A673 (cell line): Measurements from ENCODE around the gene PSMD13. TPM values are rescaled to one million over a fixed set of nuclear protein-coding genes. Genes with fewer than 3 reads are reported as not detected.
"Not testable (repeated sequence)": the region's sequence is repeated elsewhere in the genome, so short reads cannot be mapped to it uniquely, and the experiment has no call there.

Source experiments
- BruUV-seq: library from RNA; stranded (reverse); fragments of 400-500 nt; replicated peaks from 2 replicates; lab custom pipeline; 2021; lab: Mats Ljungman, UMichigan
- CTCF ChIA-PET: fragments of 300-600 bp; sonication (Branson Sonifier 250); formaldehyde crosslinking; loops from one replicate; lab custom pipeline; 2022; ENCODE audit warnings: antibody characterized with exemption; lab: Charles Lee
- POLR2A ChIA-PET: fragments of 300-600 bp; sonication (Branson Sonifier 250); formaldehyde crosslinking; loops from one replicate; lab custom pipeline; 2022; ENCODE audit warnings: antibody characterized with exemption; ENCODE audit not compliant: low non-redundant PET; lab: Charles Lee
- DNase-seq: peaks from one replicate; pipeline ENCODE4 v3.0.0-alpha.2; 2015; ENCODE audit warnings: low spot score
- H3K27ac ChIP-seq: fragments of 200-600 bp; sonication (generic); 2 replicates; pipeline ENCODE4 v1.5.1; 2016; ENCODE audit warnings: mixed run types, low read depth, mild to moderate bottlenecking, mixed read lengths, antibody characterized with exemption, low read length; ENCODE audit not compliant: poor library complexity, severe bottlenecking
- H3K27me3 ChIP-seq: fragments of 200-600 bp; sonication (generic); replicated peaks from 2 replicates; pipeline ENCODE4 v1.6.1; 2017; ENCODE audit warnings: mixed run types, low read depth, mild to moderate bottlenecking, mixed read lengths, antibody characterized with exemption, low read length; ENCODE audit not compliant: insufficient read depth, poor library complexity
- H3K36me3 ChIP-seq: fragments of 200-600 bp; sonication (generic); 2 replicates; pipeline ENCODE4 v1.6.1; 2016; ENCODE audit warnings: mixed run types, mild to moderate bottlenecking, mixed read lengths, antibody characterized with exemption, low read length; ENCODE audit not compliant: insufficient read depth, poor library complexity, severe bottlenecking
- H3K4me1 ChIP-seq: fragments of 200-600 bp; sonication (generic); 2 replicates; pipeline ENCODE4 v1.6.1; 2017; ENCODE audit warnings: mixed run types, mild to moderate bottlenecking, mixed read lengths, antibody characterized with exemption, low read length; ENCODE audit not compliant: insufficient read depth, poor library complexity, severe bottlenecking
- H3K4me3 ChIP-seq: fragments of 200-600 bp; sonication (generic); 2 replicates; pipeline ENCODE4 v1.5.1; 2016; ENCODE audit warnings: low read depth, mixed run types, mild to moderate bottlenecking, mixed read lengths, low read length; ENCODE audit not compliant: poor library complexity, severe bottlenecking
- H3K9me3 ChIP-seq: fragments of 200-600 bp; sonication (generic); 2 replicates; pipeline ENCODE4 v1.6.1; 2016; ENCODE audit warnings: mixed run types, low read depth, mild to moderate bottlenecking, mixed read lengths, antibody characterized with exemption, low read length; ENCODE audit not compliant: poor library complexity, severe bottlenecking
- CTCF ChIP-seq: fragments of 300-800, 200-600 bp; sonication (generic); conservative IDR thresholded peaks from 2 replicates; pipeline ENCODE4 v1.5.1; 2017; ENCODE audit warnings: low read depth, mild to moderate bottlenecking, antibody characterized with exemption, low read length, moderate library complexity, mixed read lengths
- EZH2 ChIP-seq: fragments of 200-600 bp; sonication (generic); IDR thresholded peaks from 2 replicates; pipeline ENCODE4 v1.6.1; 2017; ENCODE audit warnings: borderline replicate concordance, low read depth, mild to moderate bottlenecking, mixed read lengths, antibody characterized with exemption, low read length; ENCODE audit not compliant: poor library complexity, severe bottlenecking
- intact Hi-C: fragments of 100-400 bp; cut with micrococcal nuclease; formaldehyde crosslinking; loops from one replicate; pipeline ENCODE4 v1.10.0; 2022; ENCODE audit not compliant: unreplicated experiment
- total RNA-seq: library from RNA; stranded (reverse); gene quantifications from 2 replicates; pipeline ENCODE4 v1.2.3, GENCODE V29; 2021

The PSMD13 gene
- total RNA-seq, 1 experiment from 2014 or later, result 199 TPM

GRCh38 chr11:235180-235579 lies 1.6 kb upstream of the PSMD13 start:
- peaks cover 12% of the 10 kb centered on the region for H3K4me1 ChIP-seq
- CTCF ChIA-PET, result no interaction called here
- no peaks in the 10 kb centered on the region for H3K27me3 ChIP-seq
- peaks cover 7% of the 10 kb centered on the region for H3K36me3 ChIP-seq
- DNase-seq, result no peak
- peak overlapping the region; percentile 73 for H3K27ac ChIP-seq
- peak overlapping the region; percentile 95 for H3K4me3 ChIP-seq
- TF ChIP-seq CTCF (no peak), EZH2 (no peak)
- intact Hi-C loops, result no loop called here
- POLR2A ChIA-PET, result no interaction called here
- H3K9me3 ChIP-seq, result no peaks in the 10 kb centered on the region
- TSS peak; percentile 62 for BruUV-seq

GRCh38 chr11:235609-235996 lies 1.2 kb upstream of the PSMD13 start:
- Histone ChIP-seq H3K4me3 (peak overlapping the region; percentile 95), H3K4me1 (peaks cover 12% of the 10 kb centered on the region), H3K27ac (peak overlapping the region; percentile 73), H3K27me3 (no peaks in the 10 kb centered on the region), H3K9me3 (no peaks in the 10 kb centered on the region), H3K36me3 (peaks cover 7% of the 10 kb centered on the region)
- no TSS peak for BruUV-seq
- TF ChIP-seq EZH2 (no peak), CTCF (no peak)
- ChIA-PET POLR2A (no interaction called here), CTCF (no interaction called here)
- intact Hi-C loops, result no loop called here
- peak; percentile 42 for DNase-seq

- no TSS peak for BruUV-seq
- Histone ChIP-seq H3K27me3 (no peaks in the 10 kb centered on the region), H3K4me3 (peak within 1 kb of the TSS; percentile 95), H3K36me3 (peaks cover 8% of the 10 kb centered on the region), H3K4me1 (peaks cover 12% of the 10 kb centered on the region), H3K9me3 (no peaks in the 10 kb centered on the region), H3K27ac (peak within 1 kb of the TSS; percentile 78)
- no peak for TF ChIP-seq EZH2
- intact Hi-C loops, result no loop called here
- DNase-seq, result peak; percentile 78
- CTCF ChIA-PET, result no interaction called here
- POLR2A ChIA-PET, result no interaction called here
Measured at GRCh38 chr11:235997-236773, 591 bp upstream of the PSMD13 start, which contains the start of gene SIRT3. SIRT3 (minus strand) TSS chr11:236342; CDS start chr11:236328, 14 bp downstream.

GRCh38 chr11:238346-238745 lies 1.6 kb downstream of the PSMD13 start:
- CTCF ChIA-PET, POLR2A ChIA-PET, H3K9me3 ChIP-seq, BruUV-seq, H3K27ac ChIP-seq, intact Hi-C loops, DNase-seq, H3K27me3 ChIP-seq: not testable (repeated sequence)
- Histone ChIP-seq H3K4me1 (peaks cover 12% of the 10 kb centered on the region), H3K36me3 (peaks cover 16% of the 10 kb centered on the region), H3K4me3 (peak overlapping the region; percentile 95)
